Measurements from ENCODE around the gene WNT5B. TPM values are rescaled to one million over a fixed set of nuclear protein-coding genes. Genes with fewer than 3 reads are reported as not detected.

WNT5B gene
- total and polyA plus RNA-seq, 2 of the 8 experiments (the other 6 are each of a cell fraction or from before 2014, with no cell fraction given): 0.91 to 1.2 TPM

GRCh38 chr12:1640328-1641234 lies 11.6 kb downstream of the WNT5B start:
- H4K20me1 ChIP-seq (replicated peaks in 1 of 2; ENCODE audit: control insufficient read depth in 1 of 2, insufficient read depth in 2 of 2, low read length in 2 of 2): no peaks in the 10 kb centered on the region
- ChIA-PET CTCF (ENCODE audit: partially characterized antibody) (interaction anchor here (0.6 to 4.4 kb wide), 12 partner anchors 8 to 675 kb away, joined by 3 to 28 read pairs (median 3); partner anchors contain the start of gene WNT5B), POLR2A (ENCODE audit: partially characterized antibody) (no interaction called here)
- no peak for DNase-seq (ENCODE audit: low read depth in 1 of 2, low spot score in 2 of 2)
- no peaks in the 10 kb centered on the region for H3K79me1 ChIP-seq (ENCODE audit: low read depth, low read length)
- H3K56ac ChIP-seq (replicated peaks; ENCODE audit: insufficient read length, low read depth, low read length): no peak overlapping the region
- H3K4me1 ChIP-seq (replicated peaks in 1 of 4; ENCODE audit: control insufficient read depth in 3 of 4, insufficient read depth in 4 of 4, low read length in 3 of 4): peaks cover 0 to 8% (median 0%) of the 10 kb centered on the region in 4 experiments; a peak in 2 of 7 replicates
- H2BK12ac ChIP-seq (ENCODE audit: low read depth, low read length): no peak overlapping the region
- H2AFZ ChIP-seq (ENCODE audit: low read length): peak overlapping the region; percentile 75; the same call in 1 of the 2 replicates
- H3K4me2 ChIP-seq (ENCODE audit: insufficient read depth in 1 of 2, low read depth in 2 of 2, low read length in 2 of 2): no peak overlapping the region
- WGBS, 2 experiments (ENCODE audit: extremely low coverage in 1 of 2, insufficient coverage in 1 of 2, insufficient read length in 1 of 2, insufficient replicate concordance in 2 of 2, low coverage in 1 of 2, low lambda C conversion rate in 2 of 2, missing lambda C conversion rate in 1 of 2): 83% methylated on average over 18 of the region's 18 CpGs; no CpG with 5 or more reads in 1 of the 2 experiments
- H3K79me2 ChIP-seq (ENCODE audit: control insufficient read depth in 1 of 2, insufficient read depth in 2 of 2, low read length in 2 of 2): no peaks in the 10 kb centered on the region
- H3K14ac ChIP-seq (ENCODE audit: insufficient read length): no peak overlapping the region
- H3K18ac ChIP-seq (ENCODE audit: extremely low read depth, low read length): no peak overlapping the region
- H3K27ac ChIP-seq (ENCODE audit: low read depth, low read length): no peak overlapping the region
- H3K9ac ChIP-seq (replicated peaks in 1 of 4; ENCODE audit: extremely low read depth in 1 of 4, low read depth in 3 of 4, low read length in 3 of 4): no peak overlapping the region
- H2BK15ac ChIP-seq (ENCODE audit: low read length): no peak overlapping the region
- H4K5ac ChIP-seq (ENCODE audit: insufficient read length, low read depth, low read length): no peak overlapping the region
- no peak overlapping the region for H3K23ac ChIP-seq (ENCODE audit: insufficient read length)
- H3K36me3 ChIP-seq (ENCODE audit: control insufficient read depth in 2 of 4, insufficient read depth in 4 of 4, low read length in 3 of 4): no peaks in the 10 kb centered on the region
- H3K4me3 ChIP-seq (ENCODE audit: extremely low read depth in 1 of 4, insufficient read depth in 2 of 4, low read depth in 3 of 4, low read length in 4 of 4): no peak overlapping the region
- H4K8ac ChIP-seq (ENCODE audit: extremely low read depth, insufficient read depth, low read length): no peak overlapping the region
- H2BK5ac ChIP-seq (ENCODE audit: low read depth, low read length): no peak overlapping the region
- no peaks in the 10 kb centered on the region for H3K9me3 ChIP-seq (ENCODE audit: insufficient read depth in 2 of 2, low read depth in 1 of 2, low read length in 1 of 2)
- no peaks in the 10 kb centered on the region; the same call in 1 of the 2 replicates for H3K23me2 ChIP-seq (ENCODE audit: low read depth, low read length)
- peak; percentile 50 for FAIRE-seq
- H3K4ac ChIP-seq (replicated peaks; ENCODE audit: insufficient read length, low read depth, low read length): no peak overlapping the region
- no peak overlapping the region for H4K91ac ChIP-seq (replicated peaks; ENCODE audit: insufficient read length, low read length)
- H2BK120ac ChIP-seq (replicated peaks; ENCODE audit: low read depth, low read length): no peak overlapping the region
- no peak overlapping the region for H2AK5ac ChIP-seq (ENCODE audit: low read depth, low read length)
- no peak overlapping the region for H2BK20ac ChIP-seq (ENCODE audit: low read length)
- H3K27me3 ChIP-seq (replicated peaks in 1 of 4; ENCODE audit: control insufficient read depth in 3 of 4, extremely low read depth in 1 of 4, insufficient read depth in 3 of 4, low read length in 3 of 4): peaks cover 0 to 10% (median 3%) of the 10 kb centered on the region in 4 experiments; a peak in 4 of 7 replicates
- TF ChIP-seq EP300 (IDR thresholded peaks at IDR 0.05; ENCODE audit: borderline replicate concordance in 1 of 2, low read depth in 2 of 2, low read length in 2 of 2) (no peak), EGR1 (IDR thresholded peaks at IDR 0.05; ENCODE audit: borderline replicate concordance, low read depth, low read length) (no peak)

All from H1 (cell line).